VCaP (cell line): ENCODE measurements around the gene WWOX.

ENCODE experiments used
- H3K27ac ChIP-seq: fragments of 450-650 bp; 2 replicates; pipeline ENCODE4 v1.5.1; 2017
- TF ChIP-seq, protein P1 (sequence below): fragments of 450-650 bp; conservative IDR thresholded peaks from 2 replicates; pipeline ENCODE4 v1.5.1; 2017; ENCODE audit warnings: mild to moderate bottlenecking, moderate library complexity

WWOX gene

DNA sequence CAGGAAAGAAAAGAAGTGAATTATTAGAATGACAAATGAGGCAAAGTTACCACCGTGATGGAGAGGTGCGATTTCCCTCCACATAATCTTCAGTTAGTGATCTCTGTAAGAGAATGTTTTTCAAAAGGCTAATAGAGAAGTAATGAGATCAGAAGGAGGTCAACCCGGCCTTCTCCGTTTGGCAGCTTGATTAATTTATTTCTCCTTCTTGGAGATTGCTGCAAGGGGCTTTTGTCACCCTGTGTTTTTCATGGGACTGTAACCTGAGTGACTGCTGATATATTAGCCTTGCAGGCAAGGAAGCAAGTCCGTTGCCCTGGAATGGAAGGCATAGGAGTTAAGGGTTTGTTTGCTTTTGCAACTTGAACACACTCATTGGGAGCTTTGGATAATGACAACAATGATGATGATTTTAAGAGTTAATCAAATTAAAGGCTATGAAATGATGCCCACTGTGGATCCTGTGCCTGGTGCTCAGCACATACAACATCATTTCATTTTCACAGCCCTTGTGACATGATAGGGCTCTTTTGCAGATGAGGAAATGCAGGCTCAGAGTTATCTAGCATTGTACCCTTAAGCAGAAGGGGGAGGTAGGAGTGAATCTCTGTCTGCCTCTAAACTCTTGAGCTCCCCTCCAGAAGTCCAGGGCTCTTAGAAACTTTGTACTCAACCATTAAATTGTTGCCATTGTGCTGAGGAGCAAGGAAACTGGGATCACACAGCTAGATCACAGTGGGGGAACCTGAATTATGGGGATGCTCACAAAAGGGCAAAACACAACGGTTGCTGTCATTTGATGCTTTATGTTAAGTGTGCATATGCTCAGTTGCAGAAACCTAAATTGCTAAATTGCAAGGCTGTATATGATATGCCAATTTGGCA is 226.3 kb downstream of the WWOX start:
- TF ChIP-seq, protein P1, sequence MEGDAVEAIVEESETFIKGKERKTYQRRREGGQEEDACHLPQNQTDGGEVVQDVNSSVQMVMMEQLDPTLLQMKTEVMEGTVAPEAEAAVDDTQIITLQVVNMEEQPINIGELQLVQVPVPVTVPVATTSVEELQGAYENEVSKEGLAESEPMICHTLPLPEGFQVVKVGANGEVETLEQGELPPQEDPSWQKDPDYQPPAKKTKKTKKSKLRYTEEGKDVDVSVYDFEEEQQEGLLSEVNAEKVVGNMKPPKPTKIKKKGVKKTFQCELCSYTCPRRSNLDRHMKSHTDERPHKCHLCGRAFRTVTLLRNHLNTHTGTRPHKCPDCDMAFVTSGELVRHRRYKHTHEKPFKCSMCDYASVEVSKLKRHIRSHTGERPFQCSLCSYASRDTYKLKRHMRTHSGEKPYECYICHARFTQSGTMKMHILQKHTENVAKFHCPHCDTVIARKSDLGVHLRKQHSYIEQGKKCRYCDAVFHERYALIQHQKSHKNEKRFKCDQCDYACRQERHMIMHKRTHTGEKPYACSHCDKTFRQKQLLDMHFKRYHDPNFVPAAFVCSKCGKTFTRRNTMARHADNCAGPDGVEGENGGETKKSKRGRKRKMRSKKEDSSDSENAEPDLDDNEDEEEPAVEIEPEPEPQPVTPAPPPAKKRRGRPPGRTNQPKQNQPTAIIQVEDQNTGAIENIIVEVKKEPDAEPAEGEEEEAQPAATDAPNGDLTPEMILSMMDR = no peak
- H3K27ac ChIP-seq = no peak overlapping the region

DNA sequence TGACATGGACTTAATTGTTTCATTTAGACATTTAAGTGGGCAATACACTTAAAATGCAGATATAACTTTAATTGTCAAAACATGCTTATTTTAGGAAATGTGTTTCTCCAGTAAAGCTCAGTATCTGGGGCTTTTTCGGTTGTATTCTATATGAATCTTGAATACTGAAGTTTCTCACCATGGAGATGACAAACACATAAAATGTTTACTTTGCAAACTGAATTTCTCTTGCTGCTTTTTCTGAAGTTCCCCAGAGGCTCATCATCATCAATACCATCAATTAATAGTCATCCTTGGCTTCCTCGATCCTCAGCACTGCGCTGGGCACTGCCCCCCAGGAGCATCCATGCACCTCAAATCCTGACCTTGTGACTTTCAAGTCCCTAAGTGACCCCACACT is 227.3 kb downstream of the WWOX start:
- no peak overlapping the region for H3K27ac ChIP-seq
- TF ChIP-seq, protein P1 = no peak

DNA sequence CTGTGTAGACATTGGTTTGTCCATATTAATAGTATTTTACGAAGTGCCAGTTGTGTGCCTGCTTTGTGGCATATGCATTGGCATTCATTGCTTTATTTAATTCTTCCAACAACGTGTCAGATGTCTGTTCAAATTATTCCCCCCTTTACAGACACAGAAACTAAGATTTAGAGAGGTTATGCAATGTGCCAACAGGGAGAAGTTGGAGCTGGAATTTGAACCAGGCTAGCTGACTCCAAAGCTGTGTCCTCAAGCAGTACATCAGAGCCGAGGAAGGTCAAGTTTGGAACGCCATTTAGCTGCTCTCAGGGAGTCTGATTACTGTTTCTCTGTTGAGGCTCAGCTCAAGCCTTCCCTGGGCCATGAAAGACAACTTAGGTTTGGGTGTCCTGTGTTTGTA is 232.3 kb downstream of the WWOX start:
- H3K27ac ChIP-seq = no peak overlapping the region
- TF ChIP-seq, protein P1 = no peak

DNA sequence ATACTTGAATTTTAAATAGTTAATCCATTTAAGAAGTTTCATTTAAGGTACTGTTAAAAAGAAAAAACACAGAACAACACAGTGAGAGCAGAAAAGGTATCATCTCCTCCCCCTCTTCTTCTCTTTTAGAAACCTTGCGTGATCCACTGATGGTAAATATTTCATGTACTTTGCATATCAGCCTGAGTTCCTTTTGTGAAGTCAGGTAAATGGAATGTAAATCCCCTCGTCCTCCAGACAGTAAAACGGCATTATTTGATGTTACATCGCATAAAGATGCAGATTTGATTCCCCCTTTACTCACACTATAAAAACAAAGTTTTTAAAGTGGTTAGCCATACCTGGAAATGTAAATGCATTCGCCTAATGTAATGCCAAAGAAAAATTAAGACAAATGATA is 234.4 kb downstream of the WWOX start:
- TF ChIP-seq, protein P1 = no peak
- H3K27ac ChIP-seq = no peak overlapping the region

DNA sequence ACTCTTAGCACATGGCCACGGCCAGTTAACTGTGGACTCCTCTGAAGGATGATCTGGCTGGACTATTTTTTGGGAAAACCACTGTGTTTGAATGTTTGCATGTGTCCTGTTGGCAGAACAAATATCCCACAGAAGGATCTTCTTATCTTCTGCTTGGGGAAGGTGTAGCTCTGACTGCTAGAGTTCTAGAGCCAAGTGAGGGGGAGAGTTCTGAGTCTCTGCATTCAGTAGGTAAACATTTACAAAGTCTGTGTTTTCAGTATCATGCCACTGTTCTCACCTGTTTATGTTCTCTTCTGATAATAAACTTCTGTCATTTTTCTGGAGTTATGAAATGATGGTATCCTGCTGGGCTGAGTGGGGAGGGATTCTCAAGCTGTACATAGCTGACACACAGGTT is 241.1 kb downstream of the WWOX start:
- no peak overlapping the region for H3K27ac ChIP-seq
- TF ChIP-seq, protein P1 = no peak

DNA sequence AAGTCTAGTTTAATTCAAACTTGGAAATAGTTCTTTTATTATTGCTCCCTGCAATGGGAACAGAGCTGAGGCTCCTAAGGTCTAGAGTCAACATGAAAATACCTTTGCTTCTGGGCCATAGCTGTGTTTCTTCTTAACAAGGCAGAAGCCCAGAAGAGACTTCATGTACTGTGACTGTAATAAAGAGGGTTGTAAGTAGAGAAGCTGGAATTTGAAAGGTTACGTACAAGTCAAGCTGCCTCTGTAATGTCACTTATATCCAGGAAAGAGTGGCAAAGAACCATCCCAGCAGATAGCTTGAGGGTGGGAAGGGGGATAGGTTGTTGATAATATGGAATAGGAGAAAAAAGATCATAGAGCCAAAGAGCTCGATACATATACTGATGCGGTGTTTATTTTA is 248.6 kb downstream of the WWOX start:
- no peak overlapping the region for H3K27ac ChIP-seq
- TF ChIP-seq, protein P1 = no peak

DNA sequence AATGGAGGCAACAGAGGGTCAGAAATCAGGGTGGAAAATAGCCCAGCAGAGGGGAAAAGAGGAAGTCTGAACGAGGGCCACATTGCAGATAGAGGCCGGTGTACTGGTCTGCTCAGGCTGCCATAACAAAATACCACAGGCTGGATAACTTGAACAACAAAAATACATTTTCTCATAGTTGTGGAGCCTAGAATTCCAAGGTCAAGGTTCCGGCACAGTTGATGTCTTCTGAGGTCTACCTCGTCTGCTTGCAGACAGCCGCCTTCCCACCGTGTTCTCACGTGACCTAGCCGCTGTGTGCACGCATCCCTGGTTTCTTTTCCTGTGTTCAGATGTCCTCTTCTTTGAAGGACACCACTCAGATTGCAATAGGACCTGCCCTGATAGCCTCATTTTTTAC is 249.4 kb downstream of the WWOX start:
- TF ChIP-seq, protein P1 = no peak
- H3K27ac ChIP-seq = no peak overlapping the region
